A172 (cell line): ENCODE data around the gene PRSS48. TPM values are rescaled to one million over a fixed set of nuclear protein-coding genes. Genes with fewer than 3 reads are reported as not detected.
A peak's percentile ranks its signal among the peaks of the same experiment; 100 is the strongest.
"Not testable (repeated sequence)": the region's sequence is repeated elsewhere in the genome, so short reads cannot be mapped to it uniquely, and the experiment has no call there.

Source experiments
- DNase-seq: peaks from one replicate; pipeline ENCODE4 v3.0.0-alpha.2; 2015; ENCODE audit warnings: low spot score
- total RNA-seq: library from RNA; depleted of rRNA; stranded (reverse); fragments of >200 nt; shearing (Covaris generic); gene quantifications from 2 replicates; pipeline ENCODE4 v1.2.3, GENCODE V29; 2014; rRNA removed

The PRSS48 gene
- total RNA-seq, 1 experiment from 2014 or later, result not detected

DNA sequence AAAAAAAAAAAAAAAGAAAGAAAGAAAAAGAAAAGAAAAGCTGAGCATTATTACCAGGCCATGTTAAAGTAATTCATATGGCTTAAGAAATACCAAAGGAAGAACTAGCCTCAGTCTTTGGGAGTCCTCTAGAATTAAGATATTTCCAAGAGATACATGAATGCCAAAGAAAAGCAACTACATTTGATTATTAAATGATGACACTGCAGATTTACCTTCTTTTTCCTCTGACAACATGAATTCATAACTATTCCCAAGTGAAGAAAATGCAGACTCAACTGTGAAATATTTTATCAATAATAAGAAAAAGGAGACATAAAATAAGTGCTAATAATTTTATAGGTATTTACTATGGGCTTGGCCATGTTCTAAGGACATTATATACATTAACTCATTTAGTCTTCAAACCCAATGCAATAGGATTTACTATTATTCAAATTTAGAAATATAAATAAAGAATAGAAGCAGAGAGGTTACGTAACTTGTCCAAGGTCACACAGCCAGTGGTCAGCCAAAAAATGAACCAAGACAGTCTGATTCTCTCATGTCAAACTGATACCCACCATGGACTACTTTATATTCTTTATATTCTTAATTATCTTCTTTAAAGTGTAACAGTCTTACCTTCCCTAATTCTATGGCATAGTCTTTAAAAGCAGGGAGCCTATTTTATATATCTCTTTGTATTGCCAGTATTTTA lies 41.5 kb downstream of the PRSS48 start:
- DNase-seq, result no peak

DNA sequence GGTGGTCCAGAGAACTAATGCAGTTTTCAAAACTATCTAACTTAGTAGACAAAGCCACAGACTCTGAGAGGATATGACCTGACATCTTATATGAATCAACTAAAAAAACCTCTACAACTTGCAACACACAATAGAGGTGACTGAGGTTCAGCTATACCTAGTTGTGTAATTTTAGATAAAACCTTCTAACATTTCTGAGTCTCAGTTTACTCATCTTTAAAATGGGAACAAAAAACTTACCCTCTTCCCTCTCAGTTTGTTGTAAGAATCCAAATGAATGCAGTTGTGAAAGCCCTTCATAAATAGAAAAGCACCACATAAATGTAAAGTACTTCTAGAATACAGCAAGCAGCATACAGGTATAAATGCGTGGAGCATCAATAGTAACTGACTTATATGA lies 42.5 kb downstream of the PRSS48 start:
- no peak for DNase-seq

DNA sequence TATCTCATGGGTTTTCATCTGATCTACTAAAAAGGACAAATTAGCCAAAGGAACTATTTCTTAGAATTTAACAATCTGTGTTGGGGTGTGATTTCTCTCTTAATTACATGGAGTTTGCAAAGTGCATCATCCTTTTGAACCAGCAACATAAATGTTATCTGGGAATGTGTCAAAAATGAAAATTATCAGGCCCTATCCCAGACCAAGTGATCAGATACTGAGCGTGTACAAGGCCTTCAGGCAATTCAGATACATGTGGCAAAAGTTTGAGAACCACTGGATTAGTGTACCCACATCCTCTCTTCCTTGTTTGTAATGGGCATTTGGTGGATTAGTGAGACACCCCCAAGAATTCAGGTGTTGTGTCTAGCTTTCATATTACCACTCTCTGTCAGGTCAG lies 44.6 kb downstream of the PRSS48 start:
- no peak for DNase-seq

DNA sequence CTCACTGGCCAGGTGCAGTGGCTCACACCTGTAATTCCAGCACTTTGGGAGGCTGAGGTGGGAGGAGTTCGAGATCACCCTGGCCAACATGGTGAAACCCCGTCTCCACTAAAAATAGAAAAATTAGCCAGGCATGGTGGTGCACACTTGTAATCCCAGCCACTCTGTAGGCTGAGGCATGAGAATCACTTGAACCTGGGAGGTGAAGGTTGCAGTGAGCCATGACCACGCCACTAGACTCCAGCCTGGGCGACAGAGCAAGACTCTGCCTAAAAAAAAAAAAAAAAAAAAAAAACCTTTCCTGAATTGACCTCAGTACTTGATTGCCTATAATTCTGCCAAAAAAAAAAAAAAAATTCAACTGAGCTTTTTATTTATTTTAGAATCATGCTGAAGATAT lies 45.2 kb downstream of the PRSS48 start:
- DNase-seq, result not testable (repeated sequence)

DNA sequence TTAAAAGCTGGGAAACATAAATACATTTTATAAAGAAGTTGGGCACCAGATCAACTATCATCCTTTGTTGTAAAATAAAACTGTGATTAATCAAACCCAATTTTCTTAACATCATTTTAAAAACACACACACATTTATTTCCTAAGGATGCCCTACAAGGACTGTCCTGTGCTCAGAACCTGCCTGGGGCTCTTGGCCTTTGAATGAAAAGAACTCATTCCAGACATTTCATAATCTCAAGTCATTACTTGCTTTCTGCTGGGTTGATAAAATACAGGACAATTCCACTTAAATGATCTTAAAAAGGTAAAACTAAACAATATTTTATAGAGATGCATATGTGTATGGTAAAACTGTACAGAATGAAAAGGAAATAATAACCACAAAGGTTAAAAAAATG lies 45.6 kb downstream of the PRSS48 start:
- no peak for DNase-seq

DNA sequence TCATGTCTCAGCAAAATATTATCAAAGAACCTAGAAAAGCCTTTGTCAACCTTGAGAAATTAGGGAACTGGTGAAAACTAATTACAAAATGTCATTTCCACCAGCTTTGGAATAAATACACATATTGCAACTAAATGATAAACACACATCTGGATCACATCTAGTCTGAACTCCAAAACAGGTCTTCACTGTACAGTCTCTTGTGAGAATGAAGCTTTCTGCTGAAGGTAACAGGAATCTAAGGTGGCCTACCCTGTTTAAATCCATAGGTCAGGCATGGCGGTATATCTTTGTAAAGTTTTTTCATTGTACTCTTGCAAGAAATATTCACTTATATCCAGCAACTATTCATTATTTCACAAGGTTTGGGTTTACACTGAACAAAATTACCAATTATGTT lies 46.7 kb downstream of the PRSS48 start:
- no peak for DNase-seq

DNA sequence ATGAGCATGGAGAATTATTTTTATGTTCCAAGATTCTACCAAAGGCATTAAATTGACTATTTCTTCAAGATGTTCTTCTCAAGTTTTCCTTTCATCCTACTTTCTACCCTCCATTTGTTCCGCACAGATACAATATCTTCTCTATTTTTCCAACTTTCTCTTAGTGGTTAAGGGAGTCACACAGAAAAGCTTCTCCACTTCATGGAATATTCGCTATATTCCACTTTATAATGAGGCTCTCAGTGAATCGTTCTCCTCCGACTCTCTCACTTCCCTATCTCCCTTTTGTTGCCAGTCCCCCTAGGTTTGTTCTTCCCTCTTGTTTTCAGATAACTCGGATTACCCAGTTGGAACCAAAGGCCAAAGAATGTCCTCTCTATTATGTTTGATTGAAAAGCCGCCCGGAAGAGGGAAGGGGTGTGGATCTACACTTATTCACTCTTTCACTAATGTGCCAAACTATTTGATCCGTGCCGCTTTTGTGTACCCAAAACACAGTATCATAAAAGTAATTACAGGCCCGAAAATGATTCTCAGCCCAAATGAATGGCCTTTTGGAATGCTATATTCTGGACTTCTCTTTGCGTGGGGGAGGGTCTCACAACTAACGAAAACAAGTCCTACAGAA lies 47.3 kb downstream of the PRSS48 start:
- DNase-seq, result peak; percentile 13

DNA sequence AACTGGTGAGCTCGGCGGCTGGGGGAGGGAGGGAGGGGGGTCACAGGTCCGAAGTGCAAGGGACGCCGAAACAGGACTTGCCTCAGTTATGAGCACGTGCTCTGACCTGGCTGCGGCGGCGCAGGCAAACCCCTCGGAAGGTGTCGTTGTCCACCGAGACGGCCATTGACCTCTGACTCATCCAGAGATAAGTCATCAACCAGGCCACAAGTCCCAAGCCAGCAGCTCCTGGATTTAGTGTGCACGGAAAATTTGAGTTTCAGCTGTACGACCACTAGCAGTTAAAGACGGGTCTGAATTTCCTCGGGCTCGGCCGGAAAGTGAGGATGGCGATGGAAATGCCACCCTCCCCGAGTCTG lies 47.8 kb downstream of the PRSS48 start:
- peak; percentile 74 for DNase-seq

DNA sequence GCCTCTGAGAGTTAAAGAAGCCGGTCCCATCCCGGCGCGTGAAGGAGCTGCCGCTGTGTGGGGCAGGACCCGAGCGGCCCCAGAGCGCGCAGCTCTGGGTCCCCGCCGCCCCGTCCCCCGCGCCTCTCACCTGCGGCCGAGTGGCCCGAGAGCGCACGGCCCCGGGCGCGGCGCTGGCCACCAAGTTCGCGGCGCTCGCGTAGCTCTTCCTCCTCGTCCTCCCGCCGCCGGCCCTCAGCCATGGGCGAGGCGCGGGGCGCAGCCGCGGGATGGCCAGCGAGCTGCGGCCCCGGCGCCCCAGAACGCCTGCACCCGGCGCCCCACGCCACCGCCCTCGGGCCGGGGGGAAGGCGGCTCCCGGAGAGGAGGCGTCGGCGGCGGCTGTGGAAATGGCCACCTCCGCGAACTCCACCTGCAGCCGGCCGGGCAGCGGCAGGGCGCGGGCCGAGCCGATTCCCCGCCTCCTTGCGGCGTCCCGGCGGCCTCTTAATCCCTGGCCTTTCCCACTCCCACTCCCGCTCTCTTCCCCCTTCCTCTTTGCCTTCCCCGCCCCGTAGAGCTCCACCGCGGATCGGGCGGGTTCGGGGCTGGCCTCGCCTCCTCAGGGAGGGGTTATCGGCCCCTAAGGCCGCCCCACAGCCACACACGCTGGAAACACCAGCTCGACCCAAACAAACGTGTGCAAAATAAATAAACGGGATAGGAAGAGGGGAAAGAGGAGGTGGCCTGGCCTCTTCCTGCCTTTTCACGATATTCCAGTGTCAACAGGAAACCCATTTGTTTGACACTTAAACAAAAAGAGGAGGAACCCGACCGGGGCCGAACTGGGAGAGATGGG lies 48.4 kb downstream of the PRSS48 start, which contains the start of gene SH3D19:
SH3D19 (minus strand) TSS at position 495 of the 838 bp plus-strand sequence; CDS start at position 242, 253 bp downstream.
- peak; percentile 60 for DNase-seq

DNA sequence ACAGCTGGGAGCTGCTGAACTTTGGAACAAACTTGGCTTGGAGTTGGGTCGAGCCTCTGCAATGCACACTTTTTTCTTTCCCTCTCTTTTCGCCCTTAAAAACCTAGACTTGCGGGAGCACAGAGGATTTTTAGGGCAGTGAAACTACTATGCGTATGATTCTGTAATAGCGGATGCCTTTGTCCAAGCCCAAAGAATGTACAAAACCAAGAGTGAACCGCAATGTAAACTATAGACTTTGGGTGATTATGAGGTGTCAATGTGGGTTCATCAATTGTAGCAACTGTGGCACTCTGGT lies 48.9 kb downstream of the PRSS48 start:
- no peak for DNase-seq

DNA sequence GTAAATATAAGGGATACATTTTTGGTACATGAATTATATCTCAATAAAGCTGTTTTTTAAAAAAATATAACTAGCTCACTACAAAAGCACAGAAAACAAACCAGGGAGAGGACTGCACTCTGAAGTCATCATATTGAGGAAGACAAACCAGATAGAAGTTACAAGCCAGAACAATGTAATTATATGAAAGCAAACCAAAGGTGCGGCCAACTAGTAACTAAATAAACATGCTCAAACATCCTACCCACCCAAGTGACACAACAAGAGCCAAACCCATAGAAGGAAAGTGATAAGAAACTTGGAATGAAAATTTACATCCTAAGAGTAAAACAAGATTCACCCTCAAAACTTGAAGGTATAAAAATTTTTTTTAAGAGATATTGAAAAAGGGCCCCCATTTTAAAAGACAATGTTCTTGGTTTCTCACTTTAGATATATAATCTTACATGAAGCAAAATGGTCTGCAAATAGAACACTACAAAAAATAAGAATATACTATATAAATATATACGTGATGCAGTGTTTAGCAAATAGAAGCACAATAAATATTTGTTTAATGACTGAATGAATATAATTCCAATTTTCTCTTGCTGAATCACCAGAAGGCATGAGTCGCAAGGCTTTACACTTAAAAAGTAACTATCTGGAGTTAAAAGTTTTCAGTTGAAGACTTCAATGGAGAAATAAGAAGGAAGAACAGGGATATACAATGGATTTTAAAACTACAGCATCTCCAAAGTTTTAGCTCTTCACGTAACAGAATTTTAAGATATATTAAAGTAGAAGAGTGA lies 52.5 kb downstream of the PRSS48 start:
- DNase-seq, result no peak

DNA sequence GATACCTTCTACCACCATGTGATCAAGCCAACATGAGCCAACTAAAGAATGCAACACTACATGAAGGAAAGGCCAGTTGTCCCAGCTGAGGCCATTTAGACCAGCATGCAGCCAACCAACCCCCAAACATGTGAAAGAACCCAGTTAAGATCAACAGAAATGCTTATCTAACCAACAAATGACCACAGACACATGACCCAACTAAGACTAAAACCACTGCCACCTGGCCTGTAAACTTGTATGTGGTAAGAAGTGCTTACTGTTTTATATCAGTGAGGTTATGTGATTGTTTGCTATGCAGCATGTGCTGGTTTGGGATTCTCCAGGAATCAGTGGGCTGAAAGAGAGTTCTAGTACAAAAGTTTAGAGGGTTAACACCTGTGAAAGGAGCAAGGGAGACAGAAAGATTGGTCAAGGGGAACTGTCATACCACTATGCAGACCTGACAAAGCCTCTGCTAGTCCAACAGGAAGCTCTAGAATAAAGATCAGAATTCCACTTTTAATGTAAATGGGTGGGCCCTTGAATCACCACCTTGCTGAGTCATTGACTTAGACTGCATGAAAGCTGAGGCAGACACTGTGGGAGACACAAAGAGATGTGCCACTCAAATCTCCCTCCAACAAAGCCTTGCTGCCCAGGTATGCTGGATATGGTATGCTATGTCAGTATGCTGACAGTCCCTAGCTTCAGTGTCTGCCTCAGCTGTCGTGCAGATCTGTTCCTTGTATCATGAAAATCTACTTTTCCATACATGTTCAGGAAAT lies 54.5 kb downstream of the PRSS48 start:
- DNase-seq, result peak; percentile 53

DNA sequence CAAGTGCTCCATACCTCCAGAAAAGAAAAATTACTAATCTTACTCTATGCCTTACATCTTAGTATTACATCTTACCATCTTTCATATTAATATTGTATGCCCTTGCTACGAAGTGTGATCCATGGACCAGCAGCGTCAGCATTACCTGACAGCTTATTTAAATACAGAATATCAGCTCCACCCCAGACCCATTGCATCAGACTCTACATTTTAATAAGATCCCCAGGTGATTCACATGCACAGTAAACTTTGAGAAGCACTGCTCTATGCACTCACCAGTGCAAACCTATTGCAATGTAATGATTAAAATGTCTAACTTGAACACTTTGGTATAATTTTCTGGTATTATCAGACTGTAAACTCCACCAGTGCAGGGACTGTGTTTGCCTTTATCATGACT lies 62.5 kb downstream of the PRSS48 start:
- DNase-seq, result no peak

DNA sequence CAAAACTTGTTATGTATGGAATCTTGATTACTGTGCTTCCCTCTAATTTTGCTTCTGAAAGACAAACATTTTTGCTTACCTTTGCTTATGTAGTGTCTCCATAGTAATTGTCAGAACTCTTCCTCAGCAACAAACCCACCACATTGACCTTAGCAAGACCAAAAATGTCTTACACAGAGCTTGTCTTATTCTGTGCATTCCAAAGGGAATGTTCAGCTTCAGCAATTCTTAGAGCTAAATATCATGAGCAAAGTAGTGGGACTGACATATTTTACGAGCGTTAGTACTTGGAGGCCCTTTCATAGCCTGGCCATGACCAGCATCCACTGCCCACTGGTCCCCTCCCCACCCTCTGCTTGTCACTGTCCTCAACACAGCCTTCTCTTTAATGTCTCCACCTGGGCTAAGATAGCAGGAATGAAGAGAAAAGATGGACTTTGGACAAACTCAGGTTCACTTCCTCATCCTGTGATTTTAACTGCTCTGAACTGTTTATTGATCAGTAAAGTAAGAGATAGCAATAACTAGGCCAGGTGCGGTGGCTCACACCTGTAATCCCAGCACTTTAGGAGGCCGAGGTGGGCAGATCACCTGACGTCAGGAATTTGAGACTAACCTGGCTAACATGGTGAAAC lies 63.9 kb downstream of the PRSS48 start:
- no peak for DNase-seq

Other genes with a start within 250 kb of the PRSS48 start
- 3,326 and 3,376 TPM in 2 replicates for gene RPS3A, start 177.5 kb upstream of the PRSS48 start, total RNA-seq
- gene SH3D19, start 48.4 kb downstream of the PRSS48 start, total RNA-seq, result 18.4 and 22.9 TPM in 2 replicates
- gene FHIP1A, start 132.0 kb downstream of the PRSS48 start, total RNA-seq, result 3.0 and 38.0 TPM in 2 replicates